Stimulated activated CD4-positive, alpha-beta T cell treated with anti-CD3 and anti-CD28 coated beads, Interleukin-2, amount 100 ng/mL, for 4 hours (primary cell): Measurements from ENCODE around the gene FOXG1.

Source experiments
- DNase-seq: peaks from one replicate; pipeline ENCODE4 v3.0.0-alpha.2; 2020; ENCODE audit warnings: low read depth

The FOXG1 gene

GRCh38 chr14:28762303-28762954 lies 4.2 kb upstream of the FOXG1 start:
- DNase-seq: no peak

- no peak for DNase-seq
These were observed 3.6 kb upstream of the FOXG1 start for GRCh38 chr14:28762955-28763326.

- DNase-seq: no peak
These were observed 2.8 kb upstream of the FOXG1 start for GRCh38 chr14:28763751-28764256.

- no peak for DNase-seq
These were observed 2.1 kb upstream of the FOXG1 start for GRCh38 chr14:28764257-28765160.

- no peak for DNase-seq
These were observed 1.3 kb upstream of the FOXG1 start for GRCh38 chr14:28765169-28765830.

- DNase-seq: no peak
These were observed 637 bp upstream of the FOXG1 start for GRCh38 chr14:28765831-28766468.

- DNase-seq: no peak
These were observed 654 bp downstream of the FOXG1 start for GRCh38 chr14:28767030-28767852.

- no peak for DNase-seq
These were observed 1.5 kb downstream of the FOXG1 start for GRCh38 chr14:28767853-28768741.

- DNase-seq: no peak
These were observed 2.8 kb downstream of the FOXG1 start for GRCh38 chr14:28769276-28769880.

- DNase-seq: no peak
These were observed 3.5 kb downstream of the FOXG1 start for GRCh38 chr14:28770061-28770460.

GRCh38 chr14:28770630-28771029 lies 4.0 kb downstream of the FOXG1 start:
- DNase-seq: no peak

- DNase-seq: no peak
These were observed 4.6 kb downstream of the FOXG1 start for GRCh38 chr14:28771168-28771567.

- no peak for DNase-seq
These were observed 6.0 kb downstream of the FOXG1 start for GRCh38 chr14:28772613-28773012.

- no peak for DNase-seq
These were observed 6.6 kb downstream of the FOXG1 start for GRCh38 chr14:28773176-28773575.

- DNase-seq: no peak
These were observed 7.5 kb downstream of the FOXG1 start for GRCh38 chr14:28773861-28774691.

- no peak for DNase-seq
These were observed 8.5 kb downstream of the FOXG1 start for GRCh38 chr14:28774764-28775735.

- DNase-seq: no peak
These were observed 10.1 kb downstream of the FOXG1 start for GRCh38 chr14:28776482-28777266.
